ENCODE results near the gene TMEM42. TPM values are rescaled to one million over a fixed set of nuclear protein-coding genes. Genes with fewer than 3 reads are reported as not detected.

The TMEM42 gene
- polyA plus RNA-seq, 1 donor from 2014 or later: 15.1 TPM

DNA sequence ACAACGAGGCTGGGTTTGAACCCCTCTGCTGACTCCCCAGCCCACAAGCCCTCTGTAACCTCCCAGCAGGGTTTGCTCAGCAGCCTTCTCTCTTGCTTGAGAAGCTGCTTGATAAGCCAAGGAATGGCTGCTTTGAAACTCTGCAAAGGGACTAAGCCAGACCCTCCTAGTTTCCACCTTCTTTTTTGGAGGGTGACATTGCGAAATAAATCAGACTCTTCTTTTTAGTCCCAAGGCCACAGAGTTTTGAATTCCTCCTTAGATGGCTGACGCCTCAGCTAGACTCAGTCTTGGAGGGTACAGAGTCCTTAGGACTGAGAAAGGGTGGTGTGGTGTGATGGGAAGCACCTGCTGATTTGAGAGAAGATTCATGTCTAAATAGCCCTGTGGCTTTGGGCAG, 13.9 kb downstream of the TMEM42 start:
- TF ChIP-seq, protein P1, sequence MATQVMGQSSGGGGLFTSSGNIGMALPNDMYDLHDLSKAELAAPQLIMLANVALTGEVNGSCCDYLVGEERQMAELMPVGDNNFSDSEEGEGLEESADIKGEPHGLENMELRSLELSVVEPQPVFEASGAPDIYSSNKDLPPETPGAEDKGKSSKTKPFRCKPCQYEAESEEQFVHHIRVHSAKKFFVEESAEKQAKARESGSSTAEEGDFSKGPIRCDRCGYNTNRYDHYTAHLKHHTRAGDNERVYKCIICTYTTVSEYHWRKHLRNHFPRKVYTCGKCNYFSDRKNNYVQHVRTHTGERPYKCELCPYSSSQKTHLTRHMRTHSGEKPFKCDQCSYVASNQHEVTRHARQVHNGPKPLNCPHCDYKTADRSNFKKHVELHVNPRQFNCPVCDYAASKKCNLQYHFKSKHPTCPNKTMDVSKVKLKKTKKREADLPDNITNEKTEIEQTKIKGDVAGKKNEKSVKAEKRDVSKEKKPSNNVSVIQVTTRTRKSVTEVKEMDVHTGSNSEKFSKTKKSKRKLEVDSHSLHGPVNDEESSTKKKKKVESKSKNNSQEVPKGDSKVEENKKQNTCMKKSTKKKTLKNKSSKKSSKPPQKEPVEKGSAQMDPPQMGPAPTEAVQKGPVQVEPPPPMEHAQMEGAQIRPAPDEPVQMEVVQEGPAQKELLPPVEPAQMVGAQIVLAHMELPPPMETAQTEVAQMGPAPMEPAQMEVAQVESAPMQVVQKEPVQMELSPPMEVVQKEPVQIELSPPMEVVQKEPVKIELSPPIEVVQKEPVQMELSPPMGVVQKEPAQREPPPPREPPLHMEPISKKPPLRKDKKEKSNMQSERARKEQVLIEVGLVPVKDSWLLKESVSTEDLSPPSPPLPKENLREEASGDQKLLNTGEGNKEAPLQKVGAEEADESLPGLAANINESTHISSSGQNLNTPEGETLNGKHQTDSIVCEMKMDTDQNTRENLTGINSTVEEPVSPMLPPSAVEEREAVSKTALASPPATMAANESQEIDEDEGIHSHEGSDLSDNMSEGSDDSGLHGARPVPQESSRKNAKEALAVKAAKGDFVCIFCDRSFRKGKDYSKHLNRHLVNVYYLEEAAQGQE (IDR thresholded peaks at IDR 0.05; ENCODE audit: borderline replicate concordance): no peak
- TF ChIP-seq TAF1 (IDR thresholded peaks at IDR 0.05; ENCODE audit: low read depth): no peak
- no peak for TF ChIP-seq POLR2AphosphoS5 (IDR thresholded peaks at IDR 0.05)
- TF ChIP-seq, protein P2, sequence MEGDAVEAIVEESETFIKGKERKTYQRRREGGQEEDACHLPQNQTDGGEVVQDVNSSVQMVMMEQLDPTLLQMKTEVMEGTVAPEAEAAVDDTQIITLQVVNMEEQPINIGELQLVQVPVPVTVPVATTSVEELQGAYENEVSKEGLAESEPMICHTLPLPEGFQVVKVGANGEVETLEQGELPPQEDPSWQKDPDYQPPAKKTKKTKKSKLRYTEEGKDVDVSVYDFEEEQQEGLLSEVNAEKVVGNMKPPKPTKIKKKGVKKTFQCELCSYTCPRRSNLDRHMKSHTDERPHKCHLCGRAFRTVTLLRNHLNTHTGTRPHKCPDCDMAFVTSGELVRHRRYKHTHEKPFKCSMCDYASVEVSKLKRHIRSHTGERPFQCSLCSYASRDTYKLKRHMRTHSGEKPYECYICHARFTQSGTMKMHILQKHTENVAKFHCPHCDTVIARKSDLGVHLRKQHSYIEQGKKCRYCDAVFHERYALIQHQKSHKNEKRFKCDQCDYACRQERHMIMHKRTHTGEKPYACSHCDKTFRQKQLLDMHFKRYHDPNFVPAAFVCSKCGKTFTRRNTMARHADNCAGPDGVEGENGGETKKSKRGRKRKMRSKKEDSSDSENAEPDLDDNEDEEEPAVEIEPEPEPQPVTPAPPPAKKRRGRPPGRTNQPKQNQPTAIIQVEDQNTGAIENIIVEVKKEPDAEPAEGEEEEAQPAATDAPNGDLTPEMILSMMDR (IDR thresholded peaks at IDR 0.05; ENCODE audit: poor library complexity, severe bottlenecking): no peak
- no peak for TF ChIP-seq RAD21 (conservative IDR thresholded peaks at IDR 0.05)
- no peak for TF ChIP-seq MXI1 (conservative IDR thresholded peaks at IDR 0.05; ENCODE audit: poor library complexity, severe bottlenecking)
- TF ChIP-seq EZH2 (IDR thresholded peaks at IDR 0.05; ENCODE audit: borderline replicate concordance, insufficient read depth, low read length, poor library complexity, severe bottlenecking): no peak
- no peak for TF ChIP-seq EP300 (conservative IDR thresholded peaks at IDR 0.05; ENCODE audit: poor library complexity, severe bottlenecking)
- TF ChIP-seq SMC3 (conservative IDR thresholded peaks at IDR 0.05; ENCODE audit: poor library complexity): no peak
- Histone ChIP-seq H2AFZ (ENCODE audit: low read depth, low read length) (no peak overlapping the region), H3K27me3 (ENCODE audit: insufficient read depth, low read depth, low read length) (no peaks in the 10 kb centered on the region), H3K4me2 (ENCODE audit: low read length) (no peak overlapping the region), H3K9me2 (ENCODE audit: insufficient read depth, low read length) (no peaks in the 10 kb centered on the region), H3K9me3 (ENCODE audit: low read length) (no peaks in the 10 kb centered on the region), H3K9ac (ENCODE audit: low read length) (no peak overlapping the region), H3K27ac (ENCODE audit: low read length) (no peak overlapping the region), H3F3A (ENCODE audit: insufficient read depth, low read length, poor library complexity, severe bottlenecking) (no peaks in the 10 kb centered on the region), H3K79me2 (replicated peaks; ENCODE audit: insufficient read depth, low read length) (no peaks in the 10 kb centered on the region), H3K36me3 (ENCODE audit: insufficient read depth, low read length) (no peaks in the 10 kb centered on the region), H3K4me3 (ENCODE audit: low read length) (no peak overlapping the region), H4K20me1 (ENCODE audit: insufficient read depth) (no peaks in the 10 kb centered on the region)

DNA sequence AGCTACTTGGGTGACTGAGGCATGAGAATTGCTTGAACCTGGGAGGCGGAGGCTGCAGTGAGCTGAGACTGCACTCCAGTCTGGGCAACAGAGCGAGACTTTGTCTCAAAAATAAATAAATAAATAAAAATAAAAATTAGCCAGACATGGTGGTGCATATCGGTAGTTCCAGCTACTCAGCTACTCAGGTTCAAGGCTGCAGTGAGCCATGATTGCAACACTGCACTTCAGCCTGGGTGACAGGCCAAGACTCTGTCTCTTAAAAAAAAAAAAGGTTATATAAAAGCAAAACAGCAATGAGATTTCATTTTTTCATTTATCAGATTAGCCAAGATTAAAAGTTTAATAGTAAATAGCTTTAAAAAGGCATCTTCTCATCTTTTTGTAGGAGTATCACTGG, 15.6 kb downstream of the TMEM42 start:
- no peak for TF ChIP-seq EZH2 (IDR thresholded peaks at IDR 0.05; ENCODE audit: borderline replicate concordance, insufficient read depth, low read length, poor library complexity, severe bottlenecking)
- TF ChIP-seq TAF1 (IDR thresholded peaks at IDR 0.05; ENCODE audit: low read depth): no peak
- TF ChIP-seq, protein P1 (IDR thresholded peaks at IDR 0.05; ENCODE audit: borderline replicate concordance): no peak
- TF ChIP-seq EP300 (conservative IDR thresholded peaks at IDR 0.05; ENCODE audit: poor library complexity, severe bottlenecking): no peak
- no peak for TF ChIP-seq POLR2AphosphoS5 (IDR thresholded peaks at IDR 0.05)
- TF ChIP-seq SMC3 (conservative IDR thresholded peaks at IDR 0.05; ENCODE audit: poor library complexity): no peak
- TF ChIP-seq, protein P2 (IDR thresholded peaks at IDR 0.05; ENCODE audit: poor library complexity, severe bottlenecking): no peak
- TF ChIP-seq RAD21 (conservative IDR thresholded peaks at IDR 0.05): no peak
- TF ChIP-seq MXI1 (conservative IDR thresholded peaks at IDR 0.05; ENCODE audit: poor library complexity, severe bottlenecking): no peak
- no peak overlapping the region for H3K4me2 ChIP-seq (ENCODE audit: low read length)
- H3K9me2 ChIP-seq (ENCODE audit: insufficient read depth, low read length): no peaks in the 10 kb centered on the region
- H3K27me3 ChIP-seq (ENCODE audit: insufficient read depth, low read depth, low read length): no peaks in the 10 kb centered on the region
- H3K9me3 ChIP-seq (ENCODE audit: low read length): no peaks in the 10 kb centered on the region
- H3F3A ChIP-seq (ENCODE audit: insufficient read depth, low read length, poor library complexity, severe bottlenecking): no peaks in the 10 kb centered on the region
- H3K27ac ChIP-seq (ENCODE audit: low read length): no peak overlapping the region
- H3K79me2 ChIP-seq (replicated peaks; ENCODE audit: insufficient read depth, low read length): no peaks in the 10 kb centered on the region
- no peaks in the 10 kb centered on the region for H3K36me3 ChIP-seq (ENCODE audit: insufficient read depth, low read length)
- no peak overlapping the region for H3K4me3 ChIP-seq (ENCODE audit: low read length)
- H4K20me1 ChIP-seq (ENCODE audit: insufficient read depth): no peaks in the 10 kb centered on the region
- no peak overlapping the region for H3K9ac ChIP-seq (ENCODE audit: low read length)
- no peak overlapping the region for H2AFZ ChIP-seq (ENCODE audit: low read depth, low read length)
